HL-60 (cell line): Measurements from ENCODE around the gene CCDC8.

Source experiments
- DNase-seq, 2 experiments: peaks; one replicate each; pipeline ENCODE4 v3.0.0-alpha.2; 2010 to 2020; ENCODE audit warnings: low read depth in 1 of 2, low spot score in 1 of 2
- H3K27ac ChIP-seq: fragments of 250-450 bp; sonication (Bioruptor Pico); replicated peaks from 2 replicates; pipeline ENCODE4 v1.5.1; 2020; ENCODE audit warnings: mild to moderate bottlenecking, moderate library complexity
- H3K27me3 ChIP-seq: fragments of 250-450 bp; sonication (Bioruptor Pico); 2 replicates; pipeline ENCODE4 v1.5.1; 2021; ENCODE audit warnings: mild to moderate bottlenecking, moderate library complexity; ENCODE audit not compliant: insufficient read depth, poor library complexity, severe bottlenecking
- H3K4me3 ChIP-seq: replicated peaks from 2 replicates; pipeline ENCODE4 v1.5.1; 2011; ENCODE audit warnings: mild to moderate bottlenecking, control low read depth, low read length; ENCODE audit not compliant: insufficient read depth
- GABPA ChIP-seq: IDR thresholded peaks from 2 replicates; pipeline ENCODE4 v1.6.1; 2012; ENCODE audit warnings: low read depth
- POLR2AphosphoS5 ChIP-seq: IDR thresholded peaks from 2 replicates; pipeline ENCODE4 v1.6.1; 2012; ENCODE audit warnings: low read depth
- SPI1 ChIP-seq: IDR thresholded peaks from 2 replicates; pipeline ENCODE4 v1.6.1; 2012; ENCODE audit warnings: low read depth, mild to moderate bottlenecking, borderline replicate concordance
- TF ChIP-seq, protein P1 (sequence below): IDR thresholded peaks from 2 replicates; pipeline ENCODE4 v1.6.1; 2012; ENCODE audit warnings: low read depth; ENCODE audit not compliant: insufficient replicate concordance
- TF ChIP-seq, protein P2 (sequence below): IDR thresholded peaks from one replicate; pipeline ENCODE4 v1.5.1; 2011; ENCODE audit warnings: low read length, control low read depth, inconsistent platforms; ENCODE audit not compliant: insufficient read depth

CCDC8 gene

DNA sequence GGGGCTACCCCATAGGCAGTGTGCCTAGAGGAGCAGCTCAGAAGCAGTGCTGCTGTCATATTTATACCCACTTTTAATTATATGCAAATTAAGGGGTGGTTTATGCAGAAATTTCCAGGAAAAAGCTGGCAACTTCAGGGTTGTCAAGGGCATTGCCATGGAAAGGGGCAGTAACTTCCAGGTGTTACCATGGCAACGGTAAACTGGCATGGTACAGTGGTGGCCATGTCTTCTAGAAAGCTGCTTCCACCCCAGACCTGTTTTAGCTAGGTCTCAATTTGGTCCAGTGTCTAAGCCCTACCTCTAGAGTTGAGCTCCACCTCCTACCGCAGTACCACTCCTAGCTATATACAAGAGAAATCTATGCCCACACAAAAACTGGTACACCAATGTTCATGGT is 46.7 kb upstream of the CCDC8 start:
- Histone ChIP-seq H3K4me3 (no peak overlapping the region), H3K27ac (no peak overlapping the region), H3K27me3 (no peaks in the 10 kb centered on the region)
- TF ChIP-seq, protein P1, sequence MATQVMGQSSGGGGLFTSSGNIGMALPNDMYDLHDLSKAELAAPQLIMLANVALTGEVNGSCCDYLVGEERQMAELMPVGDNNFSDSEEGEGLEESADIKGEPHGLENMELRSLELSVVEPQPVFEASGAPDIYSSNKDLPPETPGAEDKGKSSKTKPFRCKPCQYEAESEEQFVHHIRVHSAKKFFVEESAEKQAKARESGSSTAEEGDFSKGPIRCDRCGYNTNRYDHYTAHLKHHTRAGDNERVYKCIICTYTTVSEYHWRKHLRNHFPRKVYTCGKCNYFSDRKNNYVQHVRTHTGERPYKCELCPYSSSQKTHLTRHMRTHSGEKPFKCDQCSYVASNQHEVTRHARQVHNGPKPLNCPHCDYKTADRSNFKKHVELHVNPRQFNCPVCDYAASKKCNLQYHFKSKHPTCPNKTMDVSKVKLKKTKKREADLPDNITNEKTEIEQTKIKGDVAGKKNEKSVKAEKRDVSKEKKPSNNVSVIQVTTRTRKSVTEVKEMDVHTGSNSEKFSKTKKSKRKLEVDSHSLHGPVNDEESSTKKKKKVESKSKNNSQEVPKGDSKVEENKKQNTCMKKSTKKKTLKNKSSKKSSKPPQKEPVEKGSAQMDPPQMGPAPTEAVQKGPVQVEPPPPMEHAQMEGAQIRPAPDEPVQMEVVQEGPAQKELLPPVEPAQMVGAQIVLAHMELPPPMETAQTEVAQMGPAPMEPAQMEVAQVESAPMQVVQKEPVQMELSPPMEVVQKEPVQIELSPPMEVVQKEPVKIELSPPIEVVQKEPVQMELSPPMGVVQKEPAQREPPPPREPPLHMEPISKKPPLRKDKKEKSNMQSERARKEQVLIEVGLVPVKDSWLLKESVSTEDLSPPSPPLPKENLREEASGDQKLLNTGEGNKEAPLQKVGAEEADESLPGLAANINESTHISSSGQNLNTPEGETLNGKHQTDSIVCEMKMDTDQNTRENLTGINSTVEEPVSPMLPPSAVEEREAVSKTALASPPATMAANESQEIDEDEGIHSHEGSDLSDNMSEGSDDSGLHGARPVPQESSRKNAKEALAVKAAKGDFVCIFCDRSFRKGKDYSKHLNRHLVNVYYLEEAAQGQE: no peak
- TF ChIP-seq GABPA (no peak), POLR2AphosphoS5 (no peak), SPI1 (no peak)
- TF ChIP-seq, protein P2, sequence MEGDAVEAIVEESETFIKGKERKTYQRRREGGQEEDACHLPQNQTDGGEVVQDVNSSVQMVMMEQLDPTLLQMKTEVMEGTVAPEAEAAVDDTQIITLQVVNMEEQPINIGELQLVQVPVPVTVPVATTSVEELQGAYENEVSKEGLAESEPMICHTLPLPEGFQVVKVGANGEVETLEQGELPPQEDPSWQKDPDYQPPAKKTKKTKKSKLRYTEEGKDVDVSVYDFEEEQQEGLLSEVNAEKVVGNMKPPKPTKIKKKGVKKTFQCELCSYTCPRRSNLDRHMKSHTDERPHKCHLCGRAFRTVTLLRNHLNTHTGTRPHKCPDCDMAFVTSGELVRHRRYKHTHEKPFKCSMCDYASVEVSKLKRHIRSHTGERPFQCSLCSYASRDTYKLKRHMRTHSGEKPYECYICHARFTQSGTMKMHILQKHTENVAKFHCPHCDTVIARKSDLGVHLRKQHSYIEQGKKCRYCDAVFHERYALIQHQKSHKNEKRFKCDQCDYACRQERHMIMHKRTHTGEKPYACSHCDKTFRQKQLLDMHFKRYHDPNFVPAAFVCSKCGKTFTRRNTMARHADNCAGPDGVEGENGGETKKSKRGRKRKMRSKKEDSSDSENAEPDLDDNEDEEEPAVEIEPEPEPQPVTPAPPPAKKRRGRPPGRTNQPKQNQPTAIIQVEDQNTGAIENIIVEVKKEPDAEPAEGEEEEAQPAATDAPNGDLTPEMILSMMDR: no peak
- no peak for DNase-seq

DNA sequence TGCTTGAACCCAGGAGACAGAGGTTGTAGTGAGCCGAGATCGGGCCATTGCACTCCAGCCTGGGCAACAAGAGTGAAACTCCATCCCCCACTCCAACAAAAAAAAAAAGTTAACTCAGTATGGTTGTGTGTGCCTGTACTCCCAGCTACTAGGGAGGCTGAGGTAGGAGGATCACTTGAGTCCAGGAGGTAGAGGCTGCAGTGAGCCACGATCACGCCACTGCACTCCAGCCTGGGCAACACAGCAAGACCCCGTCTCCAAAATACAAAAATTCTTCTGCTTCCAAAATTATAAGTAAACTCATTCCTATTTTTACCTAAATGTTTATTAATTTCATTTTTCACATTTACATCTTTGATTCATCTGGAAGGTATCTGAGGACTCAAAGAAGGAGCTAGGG is 43.6 kb upstream of the CCDC8 start:
- H3K27ac ChIP-seq: no peak overlapping the region
- H3K4me3 ChIP-seq: no peak overlapping the region
- H3K27me3 ChIP-seq: no peaks in the 10 kb centered on the region
- no peak for TF ChIP-seq SPI1
- TF ChIP-seq, protein P1: no peak
- TF ChIP-seq POLR2AphosphoS5: no peak
- TF ChIP-seq, protein P2: no peak
- TF ChIP-seq GABPA: no peak
- no peak for DNase-seq

DNA sequence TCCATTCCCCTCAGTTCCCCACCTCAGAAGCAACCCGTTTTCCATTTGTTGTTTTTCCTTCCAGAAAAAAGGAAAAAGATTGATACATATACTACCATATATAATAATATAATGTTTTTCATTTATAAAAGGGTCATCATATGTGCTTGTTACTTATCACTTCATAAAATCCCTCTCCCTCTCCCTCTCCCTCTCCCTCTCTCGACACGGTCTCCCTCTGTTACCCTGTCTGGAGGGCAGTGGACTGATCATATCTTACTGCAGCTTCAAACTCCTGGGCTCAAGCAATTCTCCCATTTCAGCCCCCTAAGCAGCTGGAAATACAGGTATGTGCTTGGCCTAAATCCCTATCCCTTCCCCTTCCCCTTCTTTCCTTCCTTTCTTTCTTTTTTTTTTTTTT is 40.9 kb upstream of the CCDC8 start:
- Histone ChIP-seq H3K27me3 (no peaks in the 10 kb centered on the region), H3K27ac (no peak overlapping the region), H3K4me3 (no peak overlapping the region)
- TF ChIP-seq, protein P2: no peak
- no peak for DNase-seq

DNA sequence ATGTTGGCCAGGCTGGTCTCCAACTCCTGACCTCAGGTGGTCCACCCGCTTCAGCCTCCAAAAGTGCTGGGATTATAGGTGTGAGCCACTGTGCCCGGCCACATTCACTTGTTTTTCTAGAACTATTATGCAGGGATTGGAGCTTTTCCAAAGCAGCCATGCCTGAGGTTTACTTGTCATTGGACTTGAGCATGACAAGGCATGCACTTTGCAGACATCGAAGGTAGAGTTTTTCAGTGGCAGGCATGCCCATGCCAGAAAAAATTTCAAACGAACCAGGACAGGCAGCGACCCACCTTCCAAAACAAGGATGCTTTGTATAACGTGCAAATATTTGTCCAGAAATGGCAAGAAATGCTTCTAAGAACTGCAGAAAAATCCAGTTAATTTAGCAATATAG is 40.3 kb upstream of the CCDC8 start:
- no peak for TF ChIP-seq GABPA
- TF ChIP-seq POLR2AphosphoS5: no peak
- TF ChIP-seq, protein P1: no peak
- TF ChIP-seq, protein P2: no peak
- TF ChIP-seq SPI1: no peak
- Histone ChIP-seq H3K27ac (no peak overlapping the region), H3K27me3 (no peaks in the 10 kb centered on the region), H3K4me3 (no peak overlapping the region)
- no peak for DNase-seq
